CD4-positive, alpha-beta T cell treated with Interleukin-15 for 1 hour (primary cell): ENCODE measurements around the gene SUSD5.

Experiments used
- DNase-seq: peaks from one replicate; pipeline ENCODE4 v3.0.0-alpha.2; 2020

Gene SUSD5

DNA sequence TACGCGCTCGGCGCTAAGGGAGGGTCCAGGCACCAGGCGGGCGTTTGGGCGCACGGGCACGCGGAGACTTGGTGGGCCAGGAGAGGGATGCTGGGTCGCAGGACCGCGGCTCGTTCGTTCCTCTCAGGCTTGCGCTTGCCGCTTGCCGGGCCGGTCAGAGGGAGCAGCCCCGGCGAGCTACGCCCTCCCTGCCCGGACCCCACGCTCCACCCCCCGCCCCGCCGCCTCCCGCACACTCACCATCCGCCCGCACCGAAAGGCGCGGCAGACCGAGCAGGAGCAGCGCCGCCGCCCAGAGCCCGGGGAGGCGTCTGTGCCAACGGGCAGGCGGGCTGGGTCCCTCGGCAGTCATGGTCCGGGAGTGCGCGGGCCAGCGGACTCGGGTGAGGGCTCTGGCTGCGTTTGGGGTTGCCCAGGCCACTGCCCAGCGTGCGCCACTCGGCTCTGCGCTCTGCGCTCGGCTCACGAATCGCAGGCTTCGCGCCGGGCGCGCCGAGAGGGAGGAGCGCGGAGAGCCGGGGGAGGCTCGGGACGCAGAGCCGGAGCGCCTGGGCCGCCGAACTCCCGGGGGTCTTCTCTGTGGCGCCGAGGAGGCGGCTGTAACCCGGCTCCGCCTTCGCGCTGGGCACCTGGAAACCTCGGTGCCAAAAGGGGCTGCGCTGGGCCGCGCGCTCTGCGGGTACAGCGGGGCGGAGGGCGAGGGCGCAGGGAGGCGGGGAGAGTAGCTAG is at the start of gene SUSD5:
Gene SUSD5, minus strand, starts transcription at position 365 of the 729 bp plus-strand sequence. Its CDS starts 13 bp downstream, at position 352.
- no peak for DNase-seq

DNA sequence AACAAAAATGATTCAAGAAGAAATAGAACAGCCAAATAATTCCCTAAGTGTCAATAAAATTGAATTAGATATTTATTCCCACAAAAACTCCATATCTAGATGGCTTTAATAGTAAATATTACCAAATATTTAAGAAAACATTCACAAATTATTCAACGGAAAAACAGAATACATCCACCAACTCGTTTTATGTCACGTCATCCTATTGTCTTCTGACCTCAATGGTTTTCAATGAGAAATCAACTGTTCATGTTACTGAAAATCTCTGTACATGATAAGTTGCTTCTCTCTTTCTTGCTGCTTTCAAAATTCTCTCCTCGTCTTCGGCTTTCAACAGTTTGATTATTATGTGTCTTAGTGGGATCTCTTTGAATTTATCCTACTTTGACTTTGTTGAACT is 41.5 kb upstream of the SUSD5 start:
- no peak for DNase-seq

DNA sequence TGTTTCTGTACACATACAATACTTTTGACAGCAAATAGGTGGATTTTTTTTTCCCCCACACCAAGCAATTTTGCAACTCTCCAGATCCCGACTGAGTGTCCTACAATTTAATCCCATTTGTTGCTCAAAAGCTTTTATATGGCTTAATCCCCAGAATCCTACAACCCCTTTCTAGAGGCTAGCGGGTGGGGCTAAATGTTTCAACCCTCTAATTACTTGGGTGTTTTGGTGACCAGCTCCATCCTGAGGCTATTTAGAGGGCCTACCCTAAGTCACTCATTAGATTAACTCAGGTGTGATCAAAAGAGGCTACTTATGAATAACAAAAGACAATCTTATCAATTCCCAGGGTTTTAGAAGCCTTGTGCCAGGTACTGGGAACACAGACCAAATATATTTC is 37.6 kb upstream of the SUSD5 start:
- no peak for DNase-seq

DNA sequence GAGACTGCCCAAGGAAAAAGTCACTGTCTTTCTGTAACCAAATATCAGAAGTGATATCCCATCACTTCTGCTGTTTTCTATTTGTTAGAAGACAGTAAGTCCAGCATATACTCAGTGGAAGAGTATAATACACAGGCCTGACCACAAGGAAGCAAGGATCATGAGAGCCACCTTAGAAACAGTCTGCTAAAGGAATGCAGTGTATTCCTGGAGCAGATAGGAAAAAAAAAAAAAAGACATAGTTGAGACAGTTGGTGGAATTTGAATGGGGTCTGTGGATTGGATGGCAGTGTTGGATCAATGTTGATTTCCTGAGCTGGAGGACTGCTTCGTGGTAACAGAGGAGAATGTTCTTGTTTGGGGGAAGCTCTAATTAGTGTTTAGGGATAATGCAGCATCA is 32.1 kb upstream of the SUSD5 start:
- DNase-seq = no peak

DNA sequence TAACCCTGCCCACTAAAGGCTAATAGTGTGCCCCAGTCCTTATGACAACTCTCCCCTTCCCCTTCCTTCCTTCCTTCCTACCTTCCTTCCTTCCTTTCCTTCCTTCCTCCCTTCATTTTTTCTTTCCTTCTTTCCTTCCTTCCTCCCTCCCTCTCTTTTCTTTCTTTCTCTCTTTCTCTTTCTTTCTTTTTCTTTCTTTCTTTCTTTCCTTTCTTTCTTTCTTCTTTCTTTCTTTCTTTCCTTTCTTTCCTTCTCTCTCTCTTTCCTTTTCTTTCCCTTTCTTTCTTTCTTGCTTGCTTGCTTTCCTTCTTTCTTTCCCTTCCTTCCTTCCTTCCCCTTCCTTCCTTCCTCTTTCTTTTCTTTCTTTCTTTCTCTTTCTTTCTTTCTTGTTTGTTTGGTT is 28.2 kb upstream of the SUSD5 start:
- DNase-seq = no peak

DNA sequence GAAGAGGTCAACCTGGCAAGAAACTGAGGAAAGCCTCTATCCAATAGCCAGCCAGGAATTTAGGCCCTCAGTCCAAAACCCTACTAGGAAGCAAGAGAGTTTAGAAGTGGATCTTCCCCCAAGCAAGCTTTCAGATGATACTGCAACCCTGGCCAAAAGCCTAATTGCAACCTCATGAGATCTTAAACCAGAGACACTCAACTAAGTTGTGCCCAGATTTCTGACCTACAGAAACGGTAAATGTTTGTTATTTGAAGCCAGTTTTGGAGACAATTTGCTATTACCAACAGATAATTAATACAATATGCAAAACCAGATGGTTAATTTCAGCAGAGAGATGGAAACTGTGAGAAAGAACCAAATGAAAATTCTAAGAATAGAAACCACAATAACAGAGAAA is 21.7 kb upstream of the SUSD5 start:
- DNase-seq = no peak

DNA sequence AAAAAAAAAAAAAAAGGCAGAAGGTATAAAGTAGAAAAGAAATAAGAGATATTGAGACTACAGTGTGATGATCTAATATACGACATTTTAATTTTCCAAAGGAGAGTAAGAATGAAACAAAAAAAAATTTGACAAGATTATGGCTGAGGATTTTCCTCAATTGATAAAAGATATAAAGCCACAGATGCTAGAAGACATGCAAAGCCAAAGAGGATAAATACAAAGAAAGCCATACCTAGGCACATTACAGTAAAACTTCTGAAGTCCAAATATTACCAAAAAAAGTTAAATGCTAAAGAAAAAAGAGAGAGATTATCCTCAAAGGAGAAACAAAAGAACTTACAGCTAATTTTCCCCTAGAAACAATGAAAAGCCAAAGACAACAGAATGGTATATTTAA is 20.3 kb upstream of the SUSD5 start:
- no peak for DNase-seq

DNA sequence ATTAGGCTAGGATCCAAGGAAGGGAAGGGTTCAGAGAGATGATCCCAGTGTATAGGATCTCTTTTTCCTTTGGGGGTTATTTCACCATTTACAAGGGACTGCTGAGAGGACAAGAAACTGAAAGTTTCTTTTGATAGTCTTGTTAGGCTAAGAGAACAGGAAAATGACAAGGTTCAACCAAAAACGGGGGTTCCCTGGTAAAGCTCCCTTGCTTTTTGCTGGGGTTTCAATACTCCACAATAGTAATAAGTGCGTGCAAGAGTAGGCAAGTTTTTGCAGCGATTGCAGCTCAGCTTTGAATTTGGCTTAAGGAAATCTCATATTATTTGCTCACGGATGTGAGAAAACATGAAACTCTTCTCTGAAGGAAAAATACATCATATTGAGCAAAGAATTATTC is 18.8 kb upstream of the SUSD5 start:
- no peak for DNase-seq

DNA sequence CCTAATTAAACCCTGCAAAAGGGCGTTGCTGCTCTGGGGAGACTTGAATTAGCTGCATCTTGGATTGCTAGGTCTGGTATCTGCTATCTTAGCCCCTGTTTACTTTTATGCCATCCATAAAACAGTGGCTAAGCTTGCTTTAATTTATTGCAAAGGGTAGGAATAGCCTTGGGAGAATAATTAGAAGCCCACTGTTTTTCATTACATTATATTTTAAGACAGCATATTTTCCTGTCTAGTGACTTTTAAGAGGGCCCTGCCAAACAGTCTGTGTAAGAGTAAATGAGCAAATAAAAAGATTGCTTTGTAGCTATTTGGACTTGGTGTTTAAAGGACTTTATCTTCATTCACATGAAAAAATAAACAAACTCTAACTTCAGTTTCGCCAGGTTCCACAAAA is 17.4 kb upstream of the SUSD5 start:
- DNase-seq = no peak

DNA sequence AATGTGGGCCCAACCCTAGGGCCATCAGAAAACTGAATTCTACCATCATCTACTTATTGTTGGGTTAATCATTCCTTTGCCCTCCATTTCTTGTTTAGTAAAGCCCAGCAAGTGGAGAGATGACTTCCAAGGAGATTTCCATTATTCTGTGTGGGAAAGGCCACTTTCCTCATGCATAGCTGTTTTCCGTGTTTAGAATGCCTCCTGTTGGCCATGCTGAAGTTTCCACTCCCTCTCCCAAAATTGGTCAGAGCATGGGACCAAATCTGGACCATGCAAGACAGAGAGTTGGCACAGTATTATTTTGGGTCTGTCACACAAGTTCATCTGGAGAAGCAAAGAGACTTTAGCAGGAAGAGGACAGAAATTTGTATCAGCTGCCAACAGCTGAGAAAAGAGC is 15.3 kb upstream of the SUSD5 start:
- no peak for DNase-seq

DNA sequence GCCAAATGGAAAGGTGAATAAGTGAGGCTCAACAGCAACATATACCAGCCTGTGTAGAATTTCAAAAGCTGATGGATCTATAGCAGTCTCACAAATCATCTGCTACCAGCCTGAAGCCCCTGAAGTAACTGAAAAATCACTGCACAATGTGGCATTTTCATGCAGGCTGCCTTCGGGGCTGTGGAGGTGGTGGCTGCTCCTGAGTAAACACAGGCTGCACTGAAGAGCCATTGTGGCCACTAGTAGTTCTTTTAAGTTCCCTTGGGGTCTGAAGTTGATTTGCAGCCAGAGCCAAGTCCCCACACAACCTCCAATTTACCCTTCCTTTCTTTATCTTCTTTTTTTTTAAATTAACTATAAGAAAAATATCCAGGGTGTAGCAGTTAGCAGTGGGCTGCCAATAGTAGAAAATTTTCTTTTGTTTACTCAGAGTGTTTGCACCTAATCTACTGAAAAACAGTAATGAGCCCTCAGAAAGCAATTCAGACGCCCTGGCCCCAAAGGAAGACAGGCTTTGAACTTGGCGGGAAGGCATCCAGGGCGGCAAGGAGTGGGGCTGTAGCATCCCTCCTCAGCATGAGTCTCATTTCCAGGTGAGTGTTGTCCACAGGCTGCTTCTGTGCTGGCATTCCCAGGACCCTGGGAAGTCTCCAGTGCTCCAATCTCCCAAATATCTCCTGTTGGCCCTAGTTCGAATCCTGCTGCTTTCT is 13.3 kb upstream of the SUSD5 start:
- DNase-seq = no peak

DNA sequence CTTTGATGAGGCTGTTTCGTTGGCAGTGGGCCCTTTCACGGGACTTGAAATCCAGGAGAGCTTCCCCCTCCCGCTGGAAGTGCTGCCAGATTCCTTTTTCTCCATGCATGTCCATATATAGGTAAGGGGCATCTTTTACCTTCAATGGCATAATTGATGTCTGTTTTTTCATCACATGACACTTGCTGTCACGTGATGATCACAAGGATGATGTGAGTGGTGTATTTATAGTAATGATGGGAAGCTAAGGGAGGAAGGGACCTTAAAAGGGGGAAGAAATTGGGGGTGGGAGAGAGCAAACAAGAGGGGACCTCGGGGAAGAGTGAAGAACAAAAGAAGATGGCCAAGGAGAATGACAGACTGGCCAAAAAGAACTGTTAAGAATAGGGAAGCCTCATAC is 11.3 kb upstream of the SUSD5 start:
- DNase-seq = no peak

DNA sequence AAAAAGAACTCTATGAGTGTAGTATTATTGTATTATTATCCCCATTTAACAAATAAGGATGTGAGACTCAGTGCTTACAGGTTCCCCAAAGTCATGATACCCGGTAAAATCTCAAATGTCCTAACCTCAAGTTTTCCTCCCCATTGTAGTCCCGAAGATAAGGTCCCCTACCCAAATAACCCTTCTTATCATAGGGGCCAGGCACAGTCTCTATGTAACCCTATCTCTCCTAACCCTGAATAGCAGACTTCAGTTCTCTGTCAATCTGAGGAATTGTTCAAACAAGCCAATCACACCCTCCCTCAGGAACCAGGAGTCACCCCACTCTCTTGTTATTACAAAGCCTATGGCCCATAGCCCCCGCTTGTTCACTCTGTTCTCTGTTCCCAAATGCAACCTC is 10.5 kb upstream of the SUSD5 start:
- no peak for DNase-seq

DNA sequence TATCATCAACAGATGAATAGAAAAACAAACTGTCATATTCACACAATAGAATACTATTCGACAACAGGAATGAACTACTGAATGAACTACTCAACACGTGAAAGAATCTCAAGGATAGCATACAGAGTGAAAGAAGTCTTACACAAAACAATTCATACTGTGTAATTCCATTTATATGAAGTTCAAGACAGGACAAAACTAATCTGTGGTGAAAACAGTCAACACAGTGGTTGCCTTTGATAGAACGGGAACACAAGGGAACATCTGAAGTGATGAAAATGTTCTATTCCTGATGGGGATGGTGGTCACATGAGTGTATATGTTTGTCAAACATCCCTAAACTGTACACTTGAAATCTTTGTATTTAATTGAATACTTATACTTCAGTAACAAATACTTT is 2.6 kb upstream of the SUSD5 start:
- DNase-seq = no peak

DNA sequence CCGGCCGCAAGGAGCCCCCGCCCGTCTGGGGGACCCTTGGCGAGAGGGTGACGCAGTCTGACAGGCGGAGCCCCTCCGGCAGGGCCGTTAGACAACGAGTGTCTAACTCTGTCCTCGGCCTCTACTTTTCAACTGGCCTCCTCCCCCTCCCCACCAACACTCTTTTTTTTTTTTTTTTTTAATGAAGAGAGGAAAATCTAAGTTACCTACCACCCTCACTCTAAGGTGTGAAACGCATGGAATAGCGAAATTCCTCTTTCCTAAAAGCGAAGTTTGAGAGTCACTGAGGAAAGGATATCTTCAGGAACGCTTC is 521 bp upstream of the SUSD5 start:
- no peak for DNase-seq

DNA sequence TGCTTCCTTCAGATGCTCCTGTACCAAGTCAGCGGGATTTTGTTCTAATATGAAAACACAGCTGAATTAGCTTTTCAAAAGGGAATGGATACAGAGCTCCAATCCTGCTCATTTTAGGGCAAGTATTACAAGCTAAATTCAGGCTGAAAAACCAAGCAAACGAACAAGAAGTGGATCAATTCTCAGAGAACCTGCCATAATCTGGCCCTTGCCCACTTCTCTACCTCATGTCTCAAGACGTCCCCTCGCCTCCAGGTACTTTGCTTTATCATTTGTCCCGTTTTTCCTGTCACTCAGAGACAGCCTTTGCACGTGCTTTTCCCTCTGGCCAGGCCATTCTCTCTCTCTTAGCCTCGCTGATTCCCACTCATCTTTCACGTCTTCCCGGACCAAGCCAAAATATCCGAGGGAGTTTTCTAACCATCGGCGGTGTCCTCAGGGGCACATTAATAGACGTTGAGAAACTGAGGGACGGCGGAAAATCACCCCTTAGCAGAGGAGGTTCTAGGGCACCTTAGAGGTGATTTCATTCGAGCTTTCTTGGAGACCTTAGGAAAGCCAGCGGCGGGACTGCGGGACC is 654 bp downstream of the SUSD5 start:
- DNase-seq = no peak

DNA sequence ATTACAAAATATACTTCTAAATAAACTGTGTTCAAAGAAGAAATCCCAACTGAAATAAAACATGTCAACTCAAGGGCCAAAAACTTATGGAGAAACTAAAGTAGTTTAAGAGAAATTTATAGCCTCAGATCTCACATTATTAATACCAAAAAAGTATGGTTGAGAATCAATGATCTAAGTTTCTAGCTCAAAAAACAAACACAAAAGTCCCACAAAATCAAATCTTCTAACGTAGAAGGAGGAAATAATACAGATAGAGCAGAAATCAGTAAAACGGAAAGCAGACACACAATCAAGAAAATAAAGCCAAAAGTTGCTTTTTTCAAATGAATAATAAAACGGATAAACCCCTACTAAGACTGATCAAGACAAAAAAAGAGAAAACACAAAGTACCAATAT is 2.9 kb downstream of the SUSD5 start:
- no peak for DNase-seq

DNA sequence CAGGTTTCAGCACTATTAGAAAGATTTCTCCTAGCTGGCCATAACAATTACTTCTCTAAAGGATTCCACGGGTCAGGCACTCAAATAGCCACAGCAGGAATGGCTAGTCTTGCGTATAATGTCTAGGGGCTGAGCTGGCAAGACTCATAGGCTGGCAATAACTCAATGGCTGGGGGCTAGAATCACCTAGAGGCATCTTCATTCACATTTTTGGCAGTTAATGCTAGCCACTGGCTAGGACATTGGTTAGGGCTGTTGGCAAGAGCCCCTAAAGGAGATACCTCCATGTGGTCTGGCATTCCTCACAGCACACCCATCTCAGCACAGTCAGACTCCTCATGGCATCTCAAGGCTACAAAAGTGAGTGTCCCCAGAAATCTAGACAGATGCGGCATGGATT is 6.2 kb downstream of the SUSD5 start:
- DNase-seq = no peak

DNA sequence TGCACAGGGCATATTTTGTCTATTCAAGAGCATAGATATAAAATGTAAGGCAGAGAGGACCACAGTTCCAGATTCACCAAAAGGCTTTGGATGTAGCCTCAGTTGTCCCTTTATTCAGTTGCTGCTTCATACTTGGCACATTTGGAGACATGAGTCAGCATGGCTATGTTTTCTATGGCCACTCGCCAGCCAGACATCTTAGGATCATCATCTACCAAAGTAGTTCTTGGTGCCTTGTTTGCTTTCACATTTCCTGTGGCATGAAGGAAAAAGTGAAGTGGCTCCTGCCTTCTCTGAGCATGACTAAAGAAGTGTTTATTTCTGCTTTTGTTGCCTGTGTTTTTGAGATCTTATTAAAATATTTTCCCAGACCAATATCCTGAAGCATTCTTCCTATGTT is 7.2 kb downstream of the SUSD5 start:
- DNase-seq = no peak

DNA sequence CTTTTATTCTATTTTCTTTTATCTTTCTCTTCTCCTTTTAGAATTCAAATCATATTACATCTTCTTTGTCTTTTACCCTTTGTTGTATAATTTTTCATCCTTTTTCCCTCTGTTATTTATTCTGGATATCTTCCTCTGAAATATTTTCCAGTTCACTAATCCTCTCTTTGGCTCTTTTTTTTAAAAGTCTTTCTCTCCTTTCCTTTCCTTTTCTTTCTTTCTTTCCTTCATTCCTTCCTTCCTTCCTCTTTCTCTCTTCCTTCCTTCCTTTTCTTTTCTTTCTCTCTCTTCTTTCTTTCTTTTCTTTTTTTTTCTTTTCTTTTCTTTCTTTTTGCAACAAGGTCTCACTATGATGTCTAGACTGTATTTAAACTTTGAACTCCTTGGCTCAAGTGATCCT is 9.3 kb downstream of the SUSD5 start:
- no peak for DNase-seq

DNA sequence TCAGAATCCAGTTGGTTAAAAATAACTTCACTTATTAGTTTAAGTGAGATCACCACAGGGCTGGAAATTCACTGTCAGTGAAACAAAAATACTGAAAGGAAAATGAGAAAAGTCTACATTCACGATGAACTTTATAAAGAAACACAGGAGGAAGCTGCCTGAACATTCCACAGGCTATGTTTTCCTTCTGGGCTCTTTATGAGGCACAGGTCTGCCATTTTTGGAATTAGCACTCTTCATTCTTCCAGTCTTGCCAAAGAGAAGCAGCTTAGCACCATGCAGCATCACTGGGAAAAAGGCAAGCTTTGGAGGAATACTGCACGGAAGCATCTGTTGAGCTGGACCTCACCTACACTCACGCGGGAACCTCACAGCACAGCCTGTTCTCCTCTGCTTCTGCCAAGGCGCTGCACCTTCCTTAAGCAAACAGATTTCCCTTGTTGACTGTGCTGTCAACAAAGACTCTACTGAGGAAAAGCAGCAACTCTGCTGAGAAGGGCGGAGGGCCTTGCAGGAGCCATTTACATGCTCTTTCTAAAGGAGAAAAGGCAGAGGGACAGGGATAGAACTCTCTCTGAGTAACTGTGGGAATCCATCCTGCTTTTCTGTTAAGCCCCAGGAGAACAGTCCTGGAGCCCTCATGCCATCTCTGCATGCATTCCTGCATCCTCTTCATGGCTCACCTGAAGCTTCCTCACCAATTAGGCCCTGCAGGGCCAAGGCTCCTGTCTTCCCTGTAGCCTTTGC is 15.7 kb downstream of the SUSD5 start:
- DNase-seq = no peak

DNA sequence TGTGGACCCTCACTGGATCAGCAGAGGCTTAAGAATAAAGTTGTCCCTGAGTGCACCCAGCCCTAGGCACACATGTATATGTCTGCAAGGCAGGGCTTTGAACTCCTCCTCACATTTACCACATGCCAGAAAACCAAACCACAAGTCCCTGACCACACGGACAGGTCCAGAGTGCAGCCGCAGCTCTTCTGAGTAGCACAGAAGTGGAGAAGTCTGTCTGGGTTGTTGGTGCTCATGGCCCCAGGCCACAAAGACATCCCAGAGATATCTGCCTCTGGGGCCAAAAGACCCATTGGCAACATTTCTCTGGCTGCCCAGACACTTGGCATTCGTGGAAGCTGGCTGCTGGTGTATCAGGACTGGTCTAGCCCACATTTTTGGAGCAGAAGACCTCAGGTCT is 17.4 kb downstream of the SUSD5 start:
- no peak for DNase-seq

DNA sequence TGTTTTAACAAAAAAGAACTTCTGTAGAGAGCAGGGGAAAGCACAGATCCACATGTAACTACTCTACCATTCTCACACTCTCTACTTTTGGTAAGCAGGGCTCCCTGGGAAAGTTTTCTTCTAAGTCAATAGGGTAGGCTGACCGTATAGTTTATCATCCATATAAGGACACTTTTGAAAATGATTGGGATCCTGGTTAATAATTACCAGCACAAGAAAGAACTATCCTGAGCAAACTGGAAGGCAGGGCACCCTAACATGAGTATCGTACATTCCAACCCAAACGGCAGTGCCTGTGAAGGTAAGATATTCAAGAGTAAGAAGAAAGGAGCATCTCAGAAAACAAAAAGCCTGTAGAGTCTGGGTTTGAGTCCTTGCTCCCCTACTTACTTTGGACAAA is 22.1 kb downstream of the SUSD5 start:
- no peak for DNase-seq

DNA sequence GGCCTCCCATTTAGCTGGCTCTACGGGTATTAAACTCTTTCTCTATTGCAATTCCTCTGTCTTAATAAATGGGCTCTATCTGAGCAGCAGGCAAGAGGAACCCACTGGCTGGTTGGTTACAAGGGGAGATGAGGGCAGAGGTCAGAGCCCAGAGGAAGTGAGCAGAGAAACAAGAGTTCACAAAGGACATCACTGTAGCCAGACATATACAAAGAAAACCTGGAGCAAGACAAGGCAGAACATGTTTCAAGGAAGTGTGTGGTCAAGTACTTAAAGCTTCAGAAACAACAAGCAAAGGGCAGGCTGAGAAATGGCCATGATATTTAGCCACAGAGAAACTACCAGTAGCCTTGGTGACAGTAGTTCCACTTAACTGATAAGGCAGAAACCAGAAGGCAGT is 24.3 kb downstream of the SUSD5 start:
- DNase-seq = no peak
